MCF 10A (cell line): ENCODE measurements around the gene LPIN3. TPM values are rescaled to one million over a fixed set of nuclear protein-coding genes. Genes with fewer than 3 reads are reported as not detected.

Experiments
- BruUV-seq: library from RNA; stranded (reverse); fragments of 400-500 nt; replicated peaks from 2 replicates; lab custom pipeline; 2021; lab: Mats Ljungman, UMichigan
- CTCF ChIA-PET: fragments of 300-600 bp; sonication (Branson Sonifier 250); formaldehyde crosslinking; extraction: SDS; loops from one replicate; lab custom pipeline; 2021; ENCODE audit warnings: antibody characterized with exemption, inconsistent platforms; lab: Yijun Ruan, JAX
- POLR2A ChIA-PET: fragments of 300-600, 350-650 bp; sonication (Branson Sonifier 250); formaldehyde crosslinking; extraction: SDS; loops from one replicate; lab custom pipeline; 2020; ENCODE audit warnings: antibody characterized with exemption, inconsistent platforms; lab: Yijun Ruan, JAX
- DNase-seq: peaks from one replicate; pipeline ENCODE4 v3.0.0-alpha.2; 2018; ENCODE audit not compliant: unreplicated experiment
- H3K27ac Mint-ChIP-seq: one replicate; pipeline ENCODE4 v1.8.0; 2022; ENCODE audit warnings: mild to moderate bottlenecking, low read depth, mixed read lengths; ENCODE audit not compliant: unreplicated experiment
- H3K27me3 Mint-ChIP-seq: one replicate; pipeline ENCODE4 v1.8.0; 2022; ENCODE audit warnings: mixed read lengths; ENCODE audit not compliant: insufficient read depth, unreplicated experiment
- H3K36me3 Mint-ChIP-seq: one replicate; pipeline ENCODE4 v1.8.0; 2022; ENCODE audit warnings: mild to moderate bottlenecking, moderate library complexity, mixed read lengths; ENCODE audit not compliant: insufficient read depth, unreplicated experiment
- H3K4me1 Mint-ChIP-seq: one replicate; pipeline ENCODE4 v1.8.0; 2022; ENCODE audit warnings: mixed read lengths; ENCODE audit not compliant: insufficient read depth, unreplicated experiment
- H3K4me3 Mint-ChIP-seq: one replicate; pipeline ENCODE4 v1.8.0; 2022; ENCODE audit warnings: mild to moderate bottlenecking, moderate library complexity, mixed read lengths; ENCODE audit not compliant: unreplicated experiment
- H3K9me3 Mint-ChIP-seq: one replicate; pipeline ENCODE4 v1.8.0; 2022; ENCODE audit warnings: mixed read lengths; ENCODE audit not compliant: unreplicated experiment
- intact Hi-C: fragments of 100-400 bp; cut with micrococcal nuclease; formaldehyde crosslinking; loops from 2 replicates; pipeline ENCODE4 v1.14.1; 2022
- total RNA-seq: library from RNA; stranded (reverse); gene quantifications from 2 replicates; pipeline ENCODE4 v1.2.3, GENCODE V29; 2022
- TF ChIP-seq, protein P1 (sequence below): fragments of 200-600 bp; IDR thresholded peaks from one replicate; pipeline ENCODE4 v1.8.0; 2022; ENCODE audit warnings: antibody characterized with exemption, mild to moderate bottlenecking; ENCODE audit not compliant: unreplicated experiment

Gene LPIN3
- total RNA-seq, 1 experiment from 2014 or later = 16.5 TPM

DNA sequence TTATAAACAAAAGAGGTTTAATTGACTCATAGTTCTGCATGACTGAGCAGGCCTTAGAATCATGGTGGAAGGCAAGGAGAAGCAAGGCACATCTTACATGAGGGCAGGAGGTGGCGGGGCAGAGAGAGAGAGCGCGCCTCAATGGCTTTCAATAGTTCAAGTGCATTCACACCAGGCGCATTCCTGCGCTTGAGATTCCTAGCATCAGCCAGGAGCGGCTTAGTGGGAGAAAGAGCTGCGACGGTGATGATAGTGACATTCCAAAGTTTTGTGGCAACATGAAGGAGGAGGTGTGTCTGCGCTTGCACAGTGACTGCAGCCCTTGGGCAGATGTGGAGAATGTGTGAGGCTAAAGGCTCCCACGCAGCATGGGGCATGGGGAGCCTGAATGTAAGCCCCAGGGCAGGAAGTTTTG, 51.0 kb downstream of the LPIN3 start:
- TF ChIP-seq, protein P1, sequence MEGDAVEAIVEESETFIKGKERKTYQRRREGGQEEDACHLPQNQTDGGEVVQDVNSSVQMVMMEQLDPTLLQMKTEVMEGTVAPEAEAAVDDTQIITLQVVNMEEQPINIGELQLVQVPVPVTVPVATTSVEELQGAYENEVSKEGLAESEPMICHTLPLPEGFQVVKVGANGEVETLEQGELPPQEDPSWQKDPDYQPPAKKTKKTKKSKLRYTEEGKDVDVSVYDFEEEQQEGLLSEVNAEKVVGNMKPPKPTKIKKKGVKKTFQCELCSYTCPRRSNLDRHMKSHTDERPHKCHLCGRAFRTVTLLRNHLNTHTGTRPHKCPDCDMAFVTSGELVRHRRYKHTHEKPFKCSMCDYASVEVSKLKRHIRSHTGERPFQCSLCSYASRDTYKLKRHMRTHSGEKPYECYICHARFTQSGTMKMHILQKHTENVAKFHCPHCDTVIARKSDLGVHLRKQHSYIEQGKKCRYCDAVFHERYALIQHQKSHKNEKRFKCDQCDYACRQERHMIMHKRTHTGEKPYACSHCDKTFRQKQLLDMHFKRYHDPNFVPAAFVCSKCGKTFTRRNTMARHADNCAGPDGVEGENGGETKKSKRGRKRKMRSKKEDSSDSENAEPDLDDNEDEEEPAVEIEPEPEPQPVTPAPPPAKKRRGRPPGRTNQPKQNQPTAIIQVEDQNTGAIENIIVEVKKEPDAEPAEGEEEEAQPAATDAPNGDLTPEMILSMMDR = no peak
- no TSS peak for BruUV-seq
- H3K4me1 Mint-ChIP-seq = peaks cover 7% of the 10 kb centered on the region
- DNase-seq = no peak
- H3K27ac Mint-ChIP-seq = no peak overlapping the region
- intact Hi-C loops = no loop called here
- ChIA-PET POLR2A (no interaction called here), CTCF (no interaction called here)
- peaks cover 6% of the 10 kb centered on the region for H3K36me3 Mint-ChIP-seq
- no peaks in the 10 kb centered on the region for H3K9me3 Mint-ChIP-seq
- no peaks in the 10 kb centered on the region for H3K27me3 Mint-ChIP-seq
- no peak overlapping the region for H3K4me3 Mint-ChIP-seq

- Mint-ChIP-seq H3K4me3 (no peak overlapping the region), H3K27ac (no peak overlapping the region), H3K27me3 (no peaks in the 10 kb centered on the region), H3K9me3 (no peaks in the 10 kb centered on the region), H3K4me1 (peaks cover 7% of the 10 kb centered on the region), H3K36me3 (peaks cover 6% of the 10 kb centered on the region)
- CTCF ChIA-PET = interaction anchor here (0.6 to 0.7 kb wide), 2 partner anchors 30 to 760 kb away, joined by 3 read pairs; no protein-coding TSS in a partner anchor
- intact Hi-C loops = no loop called here
- DNase-seq = no peak
- TF ChIP-seq, protein P1 = no peak
- no TSS peak for BruUV-seq
- POLR2A ChIA-PET = no interaction called here
Observed at GRCh38 chr20:41392295-41392694, 51.7 kb downstream of the LPIN3 start.

DNA sequence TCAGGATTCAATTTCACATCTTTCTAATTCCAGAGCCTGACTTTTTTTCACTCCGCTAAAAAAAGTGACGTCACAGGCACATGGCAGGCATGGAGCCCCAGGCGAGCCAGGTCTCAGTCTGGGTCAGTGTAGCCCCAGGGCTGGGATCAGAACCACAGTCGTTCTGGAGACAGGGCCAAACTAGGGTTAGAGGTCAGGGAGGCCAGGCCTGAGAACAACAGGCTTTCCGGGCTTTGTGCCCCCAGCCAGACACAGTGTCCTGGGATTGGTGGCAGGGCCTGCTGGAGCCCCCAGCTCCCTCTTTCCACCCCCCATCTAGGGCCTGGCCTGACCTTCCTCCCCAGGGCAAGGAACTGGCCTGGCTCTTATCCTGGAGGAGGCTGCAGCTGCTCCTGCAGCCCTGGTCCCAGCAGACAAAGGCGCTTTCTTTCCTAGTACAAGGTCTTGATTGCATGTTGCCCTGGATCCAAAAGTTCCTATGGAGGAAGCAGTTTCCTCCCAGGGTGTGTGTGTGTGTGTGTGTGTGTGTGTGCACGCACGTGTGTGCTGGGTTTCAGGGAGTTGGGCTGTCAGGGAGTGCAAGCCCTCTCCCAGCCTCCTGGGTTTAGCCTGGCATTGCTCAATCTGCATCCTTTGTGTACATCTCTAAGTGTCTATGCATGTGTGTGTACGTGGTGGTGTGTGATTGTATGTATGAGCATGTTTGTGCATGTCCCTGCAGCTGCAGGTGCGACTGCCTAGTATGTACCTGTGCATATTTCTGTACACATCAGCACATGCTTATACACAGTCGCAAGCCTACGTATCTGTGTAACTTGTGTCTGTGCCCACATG, 52.5 kb downstream of the LPIN3 start:
- no peaks in the 10 kb centered on the region for H3K27me3 Mint-ChIP-seq
- CTCF ChIA-PET = no interaction called here
- POLR2A ChIA-PET = no interaction called here
- intact Hi-C loops = no loop called here
- DNase-seq = peak; percentile 7
- no peaks in the 10 kb centered on the region for H3K9me3 Mint-ChIP-seq
- H3K4me1 Mint-ChIP-seq = peaks cover 7% of the 10 kb centered on the region
- peaks cover 6% of the 10 kb centered on the region for H3K36me3 Mint-ChIP-seq
- TF ChIP-seq, protein P1 = no peak
- no TSS peak for BruUV-seq
- no peak overlapping the region for H3K27ac Mint-ChIP-seq
- no peak overlapping the region for H3K4me3 Mint-ChIP-seq

- Mint-ChIP-seq H3K27ac (no peak overlapping the region), H3K9me3 (no peaks in the 10 kb centered on the region), H3K4me1 (peaks cover 7% of the 10 kb centered on the region), H3K36me3 (peaks cover 6% of the 10 kb centered on the region), H3K4me3 (no peak overlapping the region), H3K27me3 (no peaks in the 10 kb centered on the region)
- POLR2A ChIA-PET = no interaction called here
- no peak for DNase-seq
- no TSS peak for BruUV-seq
- TF ChIP-seq, protein P1 = no peak
- intact Hi-C loops = no loop called here
- CTCF ChIA-PET = interaction anchor here (0.6 to 0.8 kb wide), 3 partner anchors 12 to 53 kb away, joined by 3 read pairs; partner anchors contain the start of gene LPIN3
Observed at GRCh38 chr20:41393705-41394066, 53.1 kb downstream of the LPIN3 start.
